ENCODE results near the gene ESR2. TPM values are rescaled to one million over a fixed set of nuclear protein-coding genes. Genes with fewer than 3 reads are reported as not detected.

Gene ESR2
- total and polyA plus RNA-seq, 2 experiments from 2014 or later, result 0.50 to 0.86 TPM

DNA sequence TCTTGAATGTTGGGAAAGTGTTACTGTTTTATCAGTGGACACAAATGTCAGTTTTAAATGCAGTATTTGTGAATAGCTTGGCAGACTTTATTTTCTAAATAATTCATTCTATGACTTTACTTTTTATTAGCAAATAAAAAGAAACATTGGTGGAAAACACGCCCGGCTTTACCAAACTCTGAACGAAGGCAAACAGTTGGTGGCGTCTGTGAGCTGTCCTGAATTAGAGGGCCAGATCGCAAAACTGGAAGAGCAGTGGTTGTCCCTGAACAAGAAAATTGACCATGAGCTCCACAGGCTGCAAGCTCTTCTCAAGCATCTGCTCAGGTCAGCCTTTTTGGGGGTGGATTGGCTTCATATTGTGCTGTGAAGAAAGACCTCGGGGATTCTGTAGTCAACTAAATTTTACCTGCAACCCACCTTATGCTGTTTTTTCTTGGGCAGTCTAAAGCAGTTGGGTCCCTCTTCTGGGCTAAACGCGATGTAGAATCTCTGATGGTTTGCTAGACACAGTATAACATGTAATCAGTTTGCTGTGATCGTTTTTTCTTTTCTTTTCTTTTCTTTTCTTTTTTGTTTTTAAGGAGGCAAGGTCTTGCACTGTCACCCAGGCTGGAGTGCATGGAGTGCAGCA lies 156.4 kb downstream of the ESR2 start:
- DNase-seq (ENCODE audit: low read depth in 1 of 2, low spot score in 1 of 2), result peak; percentile 30 to 35
- no peak overlapping the region for H3K4me3 ChIP-seq
- TF ChIP-seq, protein P1, sequence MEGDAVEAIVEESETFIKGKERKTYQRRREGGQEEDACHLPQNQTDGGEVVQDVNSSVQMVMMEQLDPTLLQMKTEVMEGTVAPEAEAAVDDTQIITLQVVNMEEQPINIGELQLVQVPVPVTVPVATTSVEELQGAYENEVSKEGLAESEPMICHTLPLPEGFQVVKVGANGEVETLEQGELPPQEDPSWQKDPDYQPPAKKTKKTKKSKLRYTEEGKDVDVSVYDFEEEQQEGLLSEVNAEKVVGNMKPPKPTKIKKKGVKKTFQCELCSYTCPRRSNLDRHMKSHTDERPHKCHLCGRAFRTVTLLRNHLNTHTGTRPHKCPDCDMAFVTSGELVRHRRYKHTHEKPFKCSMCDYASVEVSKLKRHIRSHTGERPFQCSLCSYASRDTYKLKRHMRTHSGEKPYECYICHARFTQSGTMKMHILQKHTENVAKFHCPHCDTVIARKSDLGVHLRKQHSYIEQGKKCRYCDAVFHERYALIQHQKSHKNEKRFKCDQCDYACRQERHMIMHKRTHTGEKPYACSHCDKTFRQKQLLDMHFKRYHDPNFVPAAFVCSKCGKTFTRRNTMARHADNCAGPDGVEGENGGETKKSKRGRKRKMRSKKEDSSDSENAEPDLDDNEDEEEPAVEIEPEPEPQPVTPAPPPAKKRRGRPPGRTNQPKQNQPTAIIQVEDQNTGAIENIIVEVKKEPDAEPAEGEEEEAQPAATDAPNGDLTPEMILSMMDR (IDR thresholded peaks at IDR 0.05; ENCODE audit: low read depth, low read length), result peak; percentile 31
- no peaks in the 10 kb centered on the region for H3K4me1 ChIP-seq (ENCODE audit: low read depth)
- H3K9me3 ChIP-seq (ENCODE audit: low read depth), result no peaks in the 10 kb centered on the region
- H3K36me3 ChIP-seq, result peaks cover 16% of the 10 kb centered on the region
- no peaks in the 10 kb centered on the region for H3K27me3 ChIP-seq
- H3K27ac ChIP-seq, result no peak overlapping the region

DNA sequence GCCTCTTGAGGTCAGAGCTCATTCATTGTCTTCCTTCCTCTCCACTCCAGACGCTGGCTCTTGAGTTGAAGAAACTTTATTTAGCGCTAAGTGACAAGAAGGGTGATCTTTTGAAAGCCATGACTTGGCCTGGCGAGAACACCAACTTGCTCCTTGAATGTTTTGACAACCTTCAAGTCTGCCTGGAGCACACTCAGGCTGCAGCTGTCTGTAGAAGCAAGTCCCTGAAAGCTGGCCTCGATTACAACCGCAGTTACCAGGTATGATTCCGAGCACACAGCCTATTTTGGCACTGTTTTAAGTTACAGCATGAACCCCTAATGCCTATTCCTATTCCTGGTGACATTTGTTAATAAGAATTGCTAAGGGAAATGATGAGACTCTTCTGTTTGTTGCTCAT lies 167.6 kb downstream of the ESR2 start:
- Histone ChIP-seq H3K4me3 (no peak overlapping the region), H3K4me1 (ENCODE audit: low read depth) (no peaks in the 10 kb centered on the region), H3K36me3 (peaks cover 3% of the 10 kb centered on the region), H3K27ac (no peak overlapping the region), H3K27me3 (no peaks in the 10 kb centered on the region), H3K9me3 (ENCODE audit: low read depth) (no peaks in the 10 kb centered on the region)
- DNase-seq (ENCODE audit: low read depth in 1 of 2, low spot score in 1 of 2), result no peak
- TF ChIP-seq, protein P1 (IDR thresholded peaks at IDR 0.05; ENCODE audit: low read depth, low read length), result no peak

DNA sequence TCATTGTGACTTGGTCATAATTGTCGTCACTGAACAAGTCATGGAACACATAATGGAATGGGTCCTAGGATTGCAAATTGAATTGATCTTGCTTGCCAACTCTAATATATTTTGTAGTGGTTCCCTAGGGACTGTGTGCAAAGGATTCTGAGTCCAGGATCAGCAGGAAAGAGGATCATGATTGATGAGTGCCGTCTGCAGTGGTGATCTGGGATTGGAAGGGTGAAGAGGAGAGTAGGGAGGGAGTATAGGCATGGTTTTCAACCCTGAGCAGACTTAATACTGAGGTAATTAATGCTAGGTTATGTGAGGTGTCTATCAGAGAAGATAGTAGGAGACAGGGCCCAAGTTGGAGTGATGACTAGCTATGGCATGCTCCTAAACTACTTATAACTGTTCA lies 168.9 kb downstream of the ESR2 start:
- TF ChIP-seq, protein P1 (IDR thresholded peaks at IDR 0.05; ENCODE audit: low read depth, low read length), result no peak
- H3K27ac ChIP-seq, result no peak overlapping the region
- peaks cover 3% of the 10 kb centered on the region for H3K36me3 ChIP-seq
- no peaks in the 10 kb centered on the region for H3K9me3 ChIP-seq (ENCODE audit: low read depth)
- no peaks in the 10 kb centered on the region for H3K4me1 ChIP-seq (ENCODE audit: low read depth)
- no peak for DNase-seq (ENCODE audit: low read depth in 1 of 2, low spot score in 1 of 2)
- H3K4me3 ChIP-seq, result no peak overlapping the region
- H3K27me3 ChIP-seq, result no peaks in the 10 kb centered on the region

DNA sequence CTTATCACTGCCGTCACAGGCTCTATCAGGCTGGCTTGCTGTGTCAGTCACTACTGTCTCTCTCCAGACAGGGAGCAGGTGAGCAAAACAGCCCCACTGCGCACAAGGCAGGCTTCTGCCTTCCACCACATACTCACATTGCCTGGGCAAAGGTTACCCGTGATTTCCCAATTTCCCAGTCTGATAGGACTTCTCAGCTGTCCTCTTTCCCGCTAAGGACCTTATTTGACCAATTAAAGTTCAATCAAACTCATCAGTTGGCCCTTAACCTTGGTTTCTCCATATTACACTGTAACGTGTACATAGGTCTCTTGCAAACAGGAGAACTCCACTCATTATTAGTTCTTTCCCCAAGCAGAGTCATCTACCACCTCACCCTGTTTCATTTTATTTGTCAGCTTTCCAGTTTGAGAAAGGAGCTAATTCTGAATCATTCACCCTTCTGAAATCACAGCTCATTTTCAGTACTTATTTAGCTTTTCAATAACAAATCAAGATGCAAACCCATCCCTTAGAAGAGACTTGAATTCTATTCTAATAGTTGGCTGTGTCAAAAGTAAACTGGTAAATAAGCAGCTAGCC lies 170.8 kb downstream of the ESR2 start:
- H3K9me3 ChIP-seq (ENCODE audit: low read depth), result no peaks in the 10 kb centered on the region

DNA sequence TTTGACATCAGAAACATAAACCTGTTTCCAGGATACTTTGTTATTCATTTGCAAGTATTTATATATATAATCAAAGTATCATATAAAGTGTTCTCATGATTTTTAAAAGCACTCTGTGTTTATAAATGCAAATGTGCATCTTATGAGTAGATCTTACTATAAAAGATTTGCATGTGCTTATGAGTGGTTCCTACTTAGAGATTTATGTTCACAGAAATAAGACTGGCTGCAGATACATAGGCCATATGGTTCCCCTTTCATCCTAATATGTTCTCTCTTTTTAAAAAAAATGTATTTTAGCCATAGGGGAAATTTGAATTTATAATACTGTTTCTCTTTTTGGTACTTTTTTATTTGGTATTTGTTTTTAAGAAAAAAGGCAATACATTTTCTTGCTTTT lies 174.2 kb downstream of the ESR2 start:
- Histone ChIP-seq H3K27me3 (no peaks in the 10 kb centered on the region), H3K9me3 (ENCODE audit: low read depth) (no peaks in the 10 kb centered on the region), H3K36me3 (peaks cover 5% of the 10 kb centered on the region), H3K27ac (no peak overlapping the region), H3K4me1 (ENCODE audit: low read depth) (no peaks in the 10 kb centered on the region), H3K4me3 (no peak overlapping the region)
- no peak for DNase-seq (ENCODE audit: low read depth in 1 of 2, low spot score in 1 of 2)
- TF ChIP-seq, protein P1 (IDR thresholded peaks at IDR 0.05; ENCODE audit: low read depth, low read length), result no peak

More for the DNA sequence above, 170.8 kb downstream of the ESR2 start:
- no peak overlapping the region for H3K27ac ChIP-seq
- TF ChIP-seq, protein P1 (IDR thresholded peaks at IDR 0.05; ENCODE audit: low read depth, low read length), result no peak
- no peak for DNase-seq (ENCODE audit: low read depth in 1 of 2, low spot score in 1 of 2)
- H3K4me3 ChIP-seq, result no peak overlapping the region
- no peaks in the 10 kb centered on the region for H3K27me3 ChIP-seq
- H3K4me1 ChIP-seq (ENCODE audit: low read depth), result no peaks in the 10 kb centered on the region
- peaks cover 8% of the 10 kb centered on the region for H3K36me3 ChIP-seq

All from cardiac muscle cell (in vitro differentiated cells and primary cell).